Neural progenitor cell (in vitro differentiated cells): ENCODE results near the gene CLNK. TPM values are rescaled to one million over a fixed set of nuclear protein-coding genes. Genes with fewer than 3 reads are reported as not detected.

Source experiments
- DNase-seq: peaks from one replicate; pipeline ENCODE4 v3.0.0-alpha.2; 2016; ENCODE audit warnings: low spot score
- H2AFZ ChIP-seq: fragments of 200-600 bp; sonication (generic); replicated peaks from 2 replicates; pipeline ENCODE4 v1.6.1; 2016; ENCODE audit warnings: antibody characterized with exemption
- H3F3A ChIP-seq: fragments of 200-600 bp; sonication (generic); 2 replicates; pipeline ENCODE4 v1.6.1; 2016; ENCODE audit warnings: antibody characterized with exemption, low read depth
- H3K27ac ChIP-seq: fragments of 200-600 bp; sonication (generic); 2 replicates; pipeline ENCODE4 v1.5.1; 2016; ENCODE audit warnings: mild to moderate bottlenecking
- H3K27me3 ChIP-seq: fragments of 200-600 bp; sonication (generic); 2 replicates; pipeline ENCODE4 v1.6.1; 2016; ENCODE audit warnings: mild to moderate bottlenecking, moderate library complexity
- H3K36me3 ChIP-seq: fragments of 200-600 bp; sonication (generic); 2 replicates; pipeline ENCODE4 v1.5.1; 2016
- H3K4me1 ChIP-seq: fragments of 200-600 bp; sonication (generic); 2 replicates; pipeline ENCODE4 v1.6.1; 2016; ENCODE audit warnings: mixed run types
- H3K4me2 ChIP-seq: fragments of 200-600 bp; sonication (generic); 2 replicates; pipeline ENCODE4 v1.6.1; 2016
- H3K4me3 ChIP-seq: fragments of 200-600 bp; sonication (generic); 2 replicates; pipeline ENCODE4 v1.5.1; 2016
- H3K79me2 ChIP-seq: fragments of 200-600 bp; sonication (generic); 2 replicates; pipeline ENCODE4 v1.6.1; 2016; ENCODE audit warnings: low read depth
- H3K9ac ChIP-seq: fragments of 200-600 bp; sonication (generic); 2 replicates; pipeline ENCODE4 v1.6.1; 2016
- H3K9me3 ChIP-seq: fragments of 200-600 bp; sonication (generic); 2 replicates; pipeline ENCODE4 v1.5.1; 2016; ENCODE audit warnings: low read depth
- H4K20me1 ChIP-seq: fragments of 200-600 bp; sonication (generic); 2 replicates; pipeline ENCODE4 v1.6.1; 2016; ENCODE audit warnings: low read depth
- H3K27ac Mint-ChIP-seq: 3 replicates; pipeline ENCODE4 v1.8.0; 2021; ENCODE audit warnings: mixed read lengths
- H3K27me3 Mint-ChIP-seq: 2 replicates; pipeline ENCODE4 v1.8.0; 2022; ENCODE audit warnings: low read depth, mild to moderate bottlenecking, inconsistent platforms, moderate library complexity, mixed read lengths; ENCODE audit not compliant: insufficient read depth
- H3K36me3 Mint-ChIP-seq: 3 replicates; pipeline ENCODE4 v1.8.0; 2021; ENCODE audit warnings: mixed read lengths
- H3K4me1 Mint-ChIP-seq: 3 replicates; pipeline ENCODE4 v1.8.0; 2021; ENCODE audit warnings: mixed read lengths
- H3K4me3 Mint-ChIP-seq: 3 replicates; pipeline ENCODE4 v1.8.0; 2021; ENCODE audit warnings: mild to moderate bottlenecking, moderate library complexity, mixed read lengths
- H3K9me3 Mint-ChIP-seq: 3 replicates; pipeline ENCODE4 v1.8.0; 2020; ENCODE audit warnings: mixed read lengths
- CTCF ChIP-seq: fragments of 200-600 bp; sonication (generic); IDR thresholded peaks from 2 replicates; pipeline ENCODE4 v1.5.1; 2017; ENCODE audit warnings: antibody characterized with exemption, mild to moderate bottlenecking
- EZH2 ChIP-seq: fragments of 200-600 bp; sonication (generic); IDR thresholded peaks from 2 replicates; pipeline ENCODE4 v1.6.1; 2017; ENCODE audit warnings: antibody characterized with exemption, mild to moderate bottlenecking, moderate library complexity
- EZH2phosphoT487 ChIP-seq: fragments of 200-600 bp; sonication (generic); IDR thresholded peaks from 2 replicates; pipeline ENCODE4 v1.6.1; 2017; ENCODE audit warnings: antibody characterized with exemption
- total RNA-seq: library from RNA; depleted of rRNA; stranded (reverse); fragments of >200 nt; gene quantifications from 2 replicates; pipeline ENCODE4 v1.2.3, GENCODE V29; 2015; ENCODE audit warnings: low replicate concordance

Gene CLNK
- total RNA-seq, 1 donor from 2014 or later = not detected

GRCh38 chr4:10730019-10730418, 45.5 kb upstream of the CLNK start:
- Mint-ChIP-seq H3K36me3 (no peaks in the 10 kb centered on the region), H3K4me1 (peaks cover 10% of the 10 kb centered on the region), H3K27me3 (no peaks in the 10 kb centered on the region), H3K27ac (no peak overlapping the region), H3K9me3 (no peaks in the 10 kb centered on the region), H3K4me3 (no peak overlapping the region)
- Histone ChIP-seq H3K4me1 (peaks cover 4% of the 10 kb centered on the region), H3K9me3 (no peaks in the 10 kb centered on the region), H3K4me3 (no peak overlapping the region), H3K27ac (no peak overlapping the region), H3K79me2 (no peaks in the 10 kb centered on the region), H4K20me1 (no peaks in the 10 kb centered on the region), H3F3A (peaks cover 2% of the 10 kb centered on the region), H3K4me2 (no peak overlapping the region), H3K9ac (no peak overlapping the region), H3K36me3 (no peaks in the 10 kb centered on the region), H3K27me3 (no peaks in the 10 kb centered on the region), H2AFZ (no peak overlapping the region)
- no peak for TF ChIP-seq EZH2
- TF ChIP-seq EZH2phosphoT487 = no peak
- TF ChIP-seq CTCF = no peak
- no peak for DNase-seq

DNA sequence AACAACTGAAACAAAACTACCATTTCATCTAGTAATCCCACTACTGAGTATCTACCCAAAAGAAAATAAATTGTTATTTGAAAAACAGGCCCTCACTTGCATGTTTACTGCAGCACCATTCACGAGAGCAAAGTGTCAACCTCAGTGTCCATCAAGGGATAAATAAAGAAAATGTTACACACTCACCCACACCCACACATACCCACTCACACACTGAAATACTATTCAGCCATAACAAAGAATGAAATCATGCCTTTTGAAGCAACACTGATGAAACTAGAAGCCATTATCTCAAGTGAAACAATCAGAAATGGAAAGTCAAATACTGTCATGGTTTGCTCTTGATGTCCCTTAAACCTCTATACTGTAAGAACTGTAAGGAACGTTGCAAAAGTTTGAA, 44.8 kb upstream of the CLNK start:
- H3K27ac Mint-ChIP-seq = no peak overlapping the region
- H3K36me3 Mint-ChIP-seq = no peaks in the 10 kb centered on the region
- H3K4me3 Mint-ChIP-seq = no peak overlapping the region
- Histone ChIP-seq H3K9me3 (no peaks in the 10 kb centered on the region), H3K79me2 (no peaks in the 10 kb centered on the region), H3K9ac (no peak overlapping the region), H3K36me3 (no peaks in the 10 kb centered on the region), H3K4me2 (no peak overlapping the region), H3K27me3 (no peaks in the 10 kb centered on the region), H3K4me3 (no peak overlapping the region), H3K4me1 (peaks cover 10% of the 10 kb centered on the region), H3K27ac (no peak overlapping the region), H2AFZ (no peak overlapping the region), H3F3A (peaks cover 9% of the 10 kb centered on the region), H4K20me1 (no peaks in the 10 kb centered on the region)
- H3K9me3 Mint-ChIP-seq = no peaks in the 10 kb centered on the region
- H3K4me1 Mint-ChIP-seq = peaks cover 16% of the 10 kb centered on the region
- no peaks in the 10 kb centered on the region for H3K27me3 Mint-ChIP-seq
- DNase-seq = no peak
- no peak for TF ChIP-seq CTCF
- TF ChIP-seq EZH2phosphoT487 = no peak
- no peak for TF ChIP-seq EZH2

- no peaks in the 10 kb centered on the region for H3K9me3 Mint-ChIP-seq
- DNase-seq = no peak
- no peak overlapping the region for H3K4me3 ChIP-seq
- no peaks in the 10 kb centered on the region for H3K27me3 Mint-ChIP-seq
- no peak overlapping the region for H3K27ac Mint-ChIP-seq
- no peak overlapping the region for H3K4me3 Mint-ChIP-seq
- TF ChIP-seq EZH2 (no peak), EZH2phosphoT487 (no peak), CTCF (no peak)
- no peak overlapping the region for H3K4me2 ChIP-seq
- H3K36me3 Mint-ChIP-seq = no peaks in the 10 kb centered on the region
- no peaks in the 10 kb centered on the region for H4K20me1 ChIP-seq
- peaks cover 22% of the 10 kb centered on the region for H3K4me1 Mint-ChIP-seq
- no peak overlapping the region for H3K27ac ChIP-seq
- peaks cover 14% of the 10 kb centered on the region for H3K4me1 ChIP-seq
- H3K9ac ChIP-seq = no peak overlapping the region
- H3K27me3 ChIP-seq = no peaks in the 10 kb centered on the region
- no peak overlapping the region for H2AFZ ChIP-seq
- no peaks in the 10 kb centered on the region for H3K36me3 ChIP-seq
- H3K79me2 ChIP-seq = no peaks in the 10 kb centered on the region
- H3F3A ChIP-seq = peaks cover 11% of the 10 kb centered on the region
- H3K9me3 ChIP-seq = no peaks in the 10 kb centered on the region
Observed at GRCh38 chr4:10728016-10728415, 43.4 kb upstream of the CLNK start.
